ENCODE results near the gene ANO7.

Gene ANO7

GRCh38 chr2:241249654-241250053 is 61.2 kb downstream of the ANO7 start:
- Histone ChIP-seq H3K9ac (ENCODE audit: low read length) (no peak overlapping the region), H3K4me1 (ENCODE audit: insufficient read depth, low read length, severe bottlenecking) (no peaks in the 10 kb centered on the region), H3K27ac (ENCODE audit: low read depth, low read length, poor library complexity, severe bottlenecking) (no peak overlapping the region), H3K9me2 (ENCODE audit: low read depth, low read length) (no peaks in the 10 kb centered on the region), H3F3A (ENCODE audit: insufficient read depth, low read length) (no peaks in the 10 kb centered on the region), H3K4me2 (ENCODE audit: low read length) (no peak overlapping the region), H4K20me1 (ENCODE audit: insufficient read depth, low read length) (no peaks in the 10 kb centered on the region), H3K79me2 (ENCODE audit: insufficient read depth, low read length) (no peaks in the 10 kb centered on the region), H2AFZ (ENCODE audit: low read length) (no peak overlapping the region), H3K27me3 (ENCODE audit: insufficient read depth, low read length) (no peaks in the 10 kb centered on the region), H3K36me3 (ENCODE audit: insufficient read depth, low read length) (peaks cover 87% of the 10 kb centered on the region), H3K4me3 (ENCODE audit: low read depth, low read length, poor library complexity, severe bottlenecking) (no peak overlapping the region), H3K9me3 (ENCODE audit: low read length) (no peaks in the 10 kb centered on the region)
- no peak for TF ChIP-seq EZH2 (IDR thresholded peaks at IDR 0.05; ENCODE audit: borderline replicate concordance, low read length)

- H3K9me3 ChIP-seq (ENCODE audit: low read length): no peaks in the 10 kb centered on the region
- no peak overlapping the region for H3K4me2 ChIP-seq (ENCODE audit: low read length)
- H3F3A ChIP-seq (ENCODE audit: insufficient read depth, low read length): no peaks in the 10 kb centered on the region
- H4K20me1 ChIP-seq (ENCODE audit: insufficient read depth, low read length): no peaks in the 10 kb centered on the region
- no peak overlapping the region for H3K4me3 ChIP-seq (ENCODE audit: low read depth, low read length, poor library complexity, severe bottlenecking)
- no peaks in the 10 kb centered on the region for H3K27me3 ChIP-seq (ENCODE audit: insufficient read depth, low read length)
- H3K79me2 ChIP-seq (ENCODE audit: insufficient read depth, low read length): no peaks in the 10 kb centered on the region
- TF ChIP-seq CTCF (IDR thresholded peaks at IDR 0.05; ENCODE audit: low read length) (no peak), EZH2 (IDR thresholded peaks at IDR 0.05; ENCODE audit: borderline replicate concordance, low read length) (no peak)
- no peak overlapping the region for H2AFZ ChIP-seq (ENCODE audit: low read length)
- no peak overlapping the region for H3K27ac ChIP-seq (ENCODE audit: low read depth, low read length, poor library complexity, severe bottlenecking)
- H3K9me2 ChIP-seq (ENCODE audit: low read depth, low read length): no peaks in the 10 kb centered on the region
- no peaks in the 10 kb centered on the region for H3K4me1 ChIP-seq (ENCODE audit: insufficient read depth, low read length, severe bottlenecking)
- no peak overlapping the region for H3K9ac ChIP-seq (ENCODE audit: low read length)
- peaks cover 87% of the 10 kb centered on the region for H3K36me3 ChIP-seq (ENCODE audit: insufficient read depth, low read length)
Observed at GRCh38 chr2:241252778-241253475, 64.5 kb downstream of the ANO7 start.

GRCh38 chr2:241254904-241255351 is 66.5 kb downstream of the ANO7 start:
- H3K9me3 ChIP-seq (ENCODE audit: low read length): no peaks in the 10 kb centered on the region
- no peaks in the 10 kb centered on the region for H3F3A ChIP-seq (ENCODE audit: insufficient read depth, low read length)
- no peak overlapping the region for H3K4me2 ChIP-seq (ENCODE audit: low read length)
- no peaks in the 10 kb centered on the region for H3K79me2 ChIP-seq (ENCODE audit: insufficient read depth, low read length)
- H3K4me1 ChIP-seq (ENCODE audit: insufficient read depth, low read length, severe bottlenecking): no peaks in the 10 kb centered on the region
- no peaks in the 10 kb centered on the region for H3K9me2 ChIP-seq (ENCODE audit: low read depth, low read length)
- no peaks in the 10 kb centered on the region for H3K27me3 ChIP-seq (ENCODE audit: insufficient read depth, low read length)
- no peak overlapping the region for H3K4me3 ChIP-seq (ENCODE audit: low read depth, low read length, poor library complexity, severe bottlenecking)
- no peaks in the 10 kb centered on the region for H4K20me1 ChIP-seq (ENCODE audit: insufficient read depth, low read length)
- no peak overlapping the region for H3K27ac ChIP-seq (ENCODE audit: low read depth, low read length, poor library complexity, severe bottlenecking)
- H3K9ac ChIP-seq (ENCODE audit: low read length): no peak overlapping the region
- no peak overlapping the region for H2AFZ ChIP-seq (ENCODE audit: low read length)
- H3K36me3 ChIP-seq (ENCODE audit: insufficient read depth, low read length): peaks cover 79% of the 10 kb centered on the region
- no peak for TF ChIP-seq CTCF (IDR thresholded peaks at IDR 0.05; ENCODE audit: low read length)
- no peak for TF ChIP-seq EZH2 (IDR thresholded peaks at IDR 0.05; ENCODE audit: borderline replicate concordance, low read length)
